ENCODE results near the gene SSTR3. TPM values are rescaled to one million over a fixed set of nuclear protein-coding genes. Genes with fewer than 3 reads are reported as not detected.

Gene SSTR3
- total and polyA plus RNA-seq, 7 donors = 0.36 to 1.7 TPM; not detected in 5

DNA sequence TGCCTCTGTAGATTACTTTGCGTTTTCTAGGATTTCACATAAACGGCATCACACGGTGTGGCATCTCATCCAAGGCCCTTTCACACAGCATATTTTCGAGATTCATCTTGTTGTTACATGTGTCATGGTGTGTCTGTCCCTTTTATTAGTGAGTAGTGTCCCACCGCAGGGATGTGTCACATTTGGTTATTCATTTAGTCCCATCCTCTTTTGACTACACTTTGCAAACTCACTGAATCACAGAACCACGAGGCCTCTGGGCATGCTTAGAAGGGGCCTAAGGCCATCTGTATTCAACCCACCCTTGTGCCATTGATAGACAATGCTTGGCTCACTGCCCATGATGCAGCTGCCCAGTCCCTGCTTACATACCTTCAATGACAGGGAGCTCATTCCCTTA is 36.0 kb upstream of the SSTR3 start:
- DNase-seq = no peak
- Histone ChIP-seq H3K27me3 (peaks cover 0 to 24% (median 14%) of the 10 kb centered on the region in 3 donors), H3K4me3 (no peak overlapping the region), H3K27ac (no peak overlapping the region), H3K4me1 (no peaks in the 10 kb centered on the region), H3K9me3 (no peaks in the 10 kb centered on the region), H3K36me3 (no peaks in the 10 kb centered on the region)
- intact Hi-C loops (cut with DNase I) = no loop called here
- TF ChIP-seq POLR2AphosphoS5 (IDR thresholded peaks at IDR 0.05) = no peak
- TF ChIP-seq EP300 (IDR thresholded peaks at IDR 0.05) = no peak
- TF ChIP-seq, protein P1, sequence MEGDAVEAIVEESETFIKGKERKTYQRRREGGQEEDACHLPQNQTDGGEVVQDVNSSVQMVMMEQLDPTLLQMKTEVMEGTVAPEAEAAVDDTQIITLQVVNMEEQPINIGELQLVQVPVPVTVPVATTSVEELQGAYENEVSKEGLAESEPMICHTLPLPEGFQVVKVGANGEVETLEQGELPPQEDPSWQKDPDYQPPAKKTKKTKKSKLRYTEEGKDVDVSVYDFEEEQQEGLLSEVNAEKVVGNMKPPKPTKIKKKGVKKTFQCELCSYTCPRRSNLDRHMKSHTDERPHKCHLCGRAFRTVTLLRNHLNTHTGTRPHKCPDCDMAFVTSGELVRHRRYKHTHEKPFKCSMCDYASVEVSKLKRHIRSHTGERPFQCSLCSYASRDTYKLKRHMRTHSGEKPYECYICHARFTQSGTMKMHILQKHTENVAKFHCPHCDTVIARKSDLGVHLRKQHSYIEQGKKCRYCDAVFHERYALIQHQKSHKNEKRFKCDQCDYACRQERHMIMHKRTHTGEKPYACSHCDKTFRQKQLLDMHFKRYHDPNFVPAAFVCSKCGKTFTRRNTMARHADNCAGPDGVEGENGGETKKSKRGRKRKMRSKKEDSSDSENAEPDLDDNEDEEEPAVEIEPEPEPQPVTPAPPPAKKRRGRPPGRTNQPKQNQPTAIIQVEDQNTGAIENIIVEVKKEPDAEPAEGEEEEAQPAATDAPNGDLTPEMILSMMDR (IDR thresholded peaks at IDR 0.05) = no peak
- TF ChIP-seq POLR2A (IDR thresholded peaks at IDR 0.05) = no peak
- 53 to 76% methylated on average over 6 of the region's 6 CpGs for WGBS, 2 donors

DNA sequence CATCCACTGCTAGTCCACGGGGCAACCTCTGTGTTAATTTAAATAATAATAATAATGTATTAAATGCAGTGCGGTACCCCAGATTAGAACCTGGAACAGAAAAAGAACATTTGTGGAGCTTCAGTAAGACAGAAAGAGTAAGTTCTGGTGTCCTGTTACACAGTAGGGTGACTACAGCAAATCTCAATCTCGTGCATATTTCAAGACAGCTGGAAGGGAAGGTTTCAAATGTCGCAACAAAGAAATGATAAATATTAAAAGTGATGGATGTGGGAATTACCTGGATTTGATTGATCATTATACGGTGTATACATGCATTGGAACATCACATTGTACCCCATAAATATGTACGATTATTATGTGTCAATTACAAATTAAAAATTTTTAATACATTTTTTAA is 33.5 kb upstream of the SSTR3 start:
- no peak overlapping the region for H3K4me3 ChIP-seq
- no peak for DNase-seq
- TF ChIP-seq, protein P1 (IDR thresholded peaks at IDR 0.05) = no peak
- TF ChIP-seq POLR2A (IDR thresholded peaks at IDR 0.05) (no peak), POLR2AphosphoS5 (IDR thresholded peaks at IDR 0.05) (no peak), EP300 (IDR thresholded peaks at IDR 0.05) (no peak)
- H3K27me3 ChIP-seq = peaks cover 0 to 41% (median 23%) of the 10 kb centered on the region in 3 donors
- H3K4me1 ChIP-seq = no peaks in the 10 kb centered on the region
- no peak overlapping the region for H3K27ac ChIP-seq
- intact Hi-C loops (cut with DNase I) = no loop called here
- 66% methylated on average over 6 of the region's 6 CpGs for WGBS, 2 donors
- H3K9me3 ChIP-seq = no peaks in the 10 kb centered on the region
- no peaks in the 10 kb centered on the region for H3K36me3 ChIP-seq

DNA sequence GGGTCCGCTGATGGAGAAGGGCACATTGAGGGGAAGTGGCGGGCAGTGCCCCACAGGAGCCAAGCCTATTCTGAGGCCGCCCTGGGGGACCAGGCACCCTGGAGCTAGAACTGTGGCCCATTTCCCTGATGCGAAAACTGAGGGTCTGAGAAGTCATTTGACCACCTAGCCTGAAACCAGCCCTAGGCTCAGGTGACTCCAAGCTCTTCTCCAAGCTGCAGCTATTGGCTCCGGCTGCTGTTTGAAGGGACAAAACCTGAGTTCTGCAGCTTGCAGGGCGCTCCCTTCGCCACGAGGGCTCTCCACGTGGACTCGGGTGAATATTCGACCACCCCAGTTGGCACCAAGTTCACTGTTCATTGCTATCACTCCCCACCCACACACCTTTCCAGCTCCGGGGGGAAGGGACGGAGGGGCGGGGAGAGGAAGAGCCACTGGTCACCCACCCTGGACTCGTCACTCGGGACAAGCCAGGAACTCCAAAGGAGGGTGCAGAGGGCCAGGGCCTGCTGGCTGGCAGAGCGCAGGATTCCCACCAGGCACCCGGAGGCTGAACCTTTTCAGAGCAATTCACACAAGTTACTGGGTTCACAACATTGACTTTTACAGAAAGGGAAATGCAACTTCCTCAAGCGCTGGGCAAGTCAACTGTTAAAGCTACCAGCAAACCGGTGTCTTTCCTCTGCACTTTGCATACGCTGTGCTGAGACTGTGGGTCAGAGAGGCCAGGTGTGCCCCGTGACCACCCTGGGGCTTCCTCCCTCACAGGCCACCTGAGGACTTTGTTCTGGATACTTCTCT is 32.8 kb upstream of the SSTR3 start:
- Histone ChIP-seq H3K27me3 (peaks cover 0 to 42% (median 23%) of the 10 kb centered on the region in 3 donors), H3K4me3 (no peak overlapping the region), H3K4me1 (no peaks in the 10 kb centered on the region), H3K9me3 (no peaks in the 10 kb centered on the region), H3K36me3 (no peaks in the 10 kb centered on the region), H3K27ac (no peak overlapping the region)
- intact Hi-C loops (cut with DNase I) = no loop called here
- TF ChIP-seq, protein P1 (IDR thresholded peaks at IDR 0.05) = no peak
- no peak for TF ChIP-seq POLR2AphosphoS5 (IDR thresholded peaks at IDR 0.05)
- WGBS, 2 donors = 46 to 56% methylated on average over 22 of the region's 22 CpGs
- no peak for DNase-seq

DNA sequence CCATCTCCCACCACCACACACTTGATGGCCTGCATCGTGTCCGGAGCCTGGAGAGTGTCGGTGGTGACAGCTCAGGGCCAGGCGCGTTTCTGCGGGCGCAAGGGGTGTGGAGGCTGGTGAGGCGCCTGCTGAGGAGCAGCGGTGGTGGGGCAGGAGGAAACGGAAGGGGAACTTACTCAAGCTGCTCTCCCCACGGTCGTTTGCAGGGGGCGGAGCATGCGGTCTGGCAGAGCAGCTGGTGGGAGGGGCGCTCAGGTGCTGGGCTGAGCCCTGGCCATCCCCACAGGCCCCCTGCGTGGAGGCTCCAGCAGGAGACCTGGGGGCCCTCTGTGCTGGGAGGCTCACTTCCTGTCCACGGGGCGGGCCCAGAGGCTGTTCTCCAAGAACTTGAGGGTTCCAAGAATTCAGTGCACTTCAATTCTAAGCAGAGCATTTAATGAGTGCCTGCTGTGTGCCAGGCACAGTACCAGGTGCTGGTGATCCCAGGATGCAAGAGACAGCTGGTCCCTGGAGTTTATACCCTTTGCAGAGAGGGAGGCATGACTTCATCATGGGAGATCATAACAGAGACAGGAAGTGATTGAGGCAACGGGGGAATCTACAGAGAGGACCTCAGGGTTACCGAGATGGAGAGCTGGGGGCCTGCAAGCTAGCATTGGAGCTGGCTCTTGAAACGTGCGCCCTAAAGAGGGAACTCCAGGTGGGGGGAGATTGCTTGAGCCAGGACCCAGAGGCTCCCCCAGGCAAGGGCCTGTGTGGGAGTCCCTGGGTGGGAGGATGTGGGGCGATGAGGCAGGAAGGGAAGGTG is 32.0 kb upstream of the SSTR3 start, which contains the start of gene RAC2:
RAC2 (minus strand) TSS at position 156 of the 808 bp plus-strand sequence; CDS start at position 35, 121 bp downstream.
- 8 to 10% methylated on average over 23 of the region's 23 CpGs for WGBS, 2 donors
- Histone ChIP-seq H3K4me1 (no peaks in the 10 kb centered on the region), H3K27me3 (peaks cover 0 to 48% (median 23%) of the 10 kb centered on the region in 3 donors), H3K36me3 (no peaks in the 10 kb centered on the region), H3K4me3 (peak within 1 kb of the TSS in 3 of 4 donors; percentile 15 to 27 (median 25)), H3K27ac (peak within 1 kb of the TSS in 1 of 4 donors; percentile 12), H3K9me3 (no peaks in the 10 kb centered on the region)
- DNase-seq = peak; percentile 72
- intact Hi-C loops (cut with DNase I) = no loop called here
- TF ChIP-seq POLR2AphosphoS5 (IDR thresholded peaks at IDR 0.05) = peak in 1 of 4 donors; percentile 21
- TF ChIP-seq EP300 (IDR thresholded peaks at IDR 0.05) = no peak
- TF ChIP-seq, protein P1 (IDR thresholded peaks at IDR 0.05) = no peak
- TF ChIP-seq POLR2A (IDR thresholded peaks at IDR 0.05) = no peak

Measured in sigmoid colon (tissue), 7 donors.